Measurements from ENCODE around the gene EPS8.

Gene EPS8

DNA sequence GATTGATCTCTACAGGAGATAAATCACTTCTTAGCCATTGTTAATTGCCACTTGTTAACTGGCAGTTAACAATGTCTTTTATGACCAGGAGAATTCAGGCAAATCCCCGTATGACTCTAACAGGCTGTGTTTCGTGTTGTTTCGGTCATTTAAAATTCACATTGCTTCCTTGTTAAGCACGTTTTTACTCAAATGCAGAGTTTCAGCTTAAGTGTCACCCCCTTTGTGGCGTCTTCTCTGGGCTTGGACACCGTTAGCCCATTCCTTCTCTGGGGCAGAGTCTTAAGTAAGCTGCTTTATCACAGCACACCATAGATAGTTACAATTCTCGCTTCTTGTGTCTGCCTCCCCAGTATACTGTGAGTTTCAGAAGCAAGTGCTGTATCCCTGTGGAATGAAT is 205.4 kb downstream of the EPS8 start:
- DNase-seq (no peak), ATAC-seq (no peak)
- no peaks in the 10 kb centered on the region for H3K27me3 Mint-ChIP-seq
- H3K4me3 Mint-ChIP-seq: no peak overlapping the region
- peaks cover 17% of the 10 kb centered on the region for H3K4me1 Mint-ChIP-seq
- no peaks in the 10 kb centered on the region for H3K9me3 Mint-ChIP-seq
- H3K27ac Mint-ChIP-seq: no peak overlapping the region

DNA sequence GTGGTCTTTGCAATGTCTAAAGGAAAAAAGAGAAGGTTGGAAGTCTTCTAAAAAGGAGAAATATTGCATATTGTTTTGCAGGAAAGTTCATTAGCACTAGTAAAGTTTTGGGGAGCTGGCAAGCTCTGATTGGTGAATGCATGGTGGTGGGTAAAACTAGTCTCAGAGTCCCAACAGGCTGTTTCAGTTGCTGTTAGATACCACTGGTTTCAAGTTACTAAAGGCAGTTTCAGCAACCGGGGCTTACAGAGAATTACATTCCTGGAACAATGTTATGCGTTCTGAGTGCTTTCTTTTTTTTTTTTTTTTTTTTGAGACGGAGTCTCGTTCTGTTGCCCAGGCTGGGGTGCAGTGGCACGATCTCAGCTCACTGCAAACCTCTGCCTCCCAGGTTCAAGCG is 208.2 kb downstream of the EPS8 start:
- peaks cover 24% of the 10 kb centered on the region for H3K4me1 Mint-ChIP-seq
- H3K27ac Mint-ChIP-seq: no peak overlapping the region
- peak; percentile 40 for ATAC-seq
- H3K27me3 Mint-ChIP-seq: no peaks in the 10 kb centered on the region
- no peaks in the 10 kb centered on the region for H3K9me3 Mint-ChIP-seq
- no peak for DNase-seq
- H3K4me3 Mint-ChIP-seq: peak overlapping the region in 1 of 2 donors; percentile 48

DNA sequence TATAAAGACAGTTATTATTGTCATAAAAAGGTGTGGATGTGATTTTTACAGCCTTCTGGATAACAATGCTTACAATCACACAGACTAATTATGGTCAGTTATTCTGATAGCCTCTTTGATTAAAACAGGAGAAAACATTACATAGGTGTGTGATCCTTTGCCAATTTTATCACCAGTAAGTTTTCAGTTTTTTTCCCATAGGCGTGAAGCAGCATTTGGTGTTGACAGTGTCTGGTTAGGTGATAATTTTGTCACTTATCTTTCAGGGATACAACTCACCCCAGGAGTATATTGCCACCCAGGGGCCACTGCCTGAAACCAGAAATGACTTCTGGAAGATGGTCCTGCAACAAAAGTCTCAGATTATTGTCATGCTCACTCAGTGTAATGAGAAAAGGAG is 208.8 kb downstream of the EPS8 start:
- ATAC-seq (peak; percentile 77), DNase-seq (peak in 1 of 2 donors; percentile 28)
- H3K4me1 Mint-ChIP-seq: peaks cover 29% of the 10 kb centered on the region
- H3K27me3 Mint-ChIP-seq: no peaks in the 10 kb centered on the region
- no peak overlapping the region for H3K27ac Mint-ChIP-seq
- H3K9me3 Mint-ChIP-seq: peaks cover 0 to 5% of the 10 kb centered on the region in 2 donors
- H3K4me3 Mint-ChIP-seq: peak overlapping the region in 1 of 2 donors; percentile 48

DNA sequence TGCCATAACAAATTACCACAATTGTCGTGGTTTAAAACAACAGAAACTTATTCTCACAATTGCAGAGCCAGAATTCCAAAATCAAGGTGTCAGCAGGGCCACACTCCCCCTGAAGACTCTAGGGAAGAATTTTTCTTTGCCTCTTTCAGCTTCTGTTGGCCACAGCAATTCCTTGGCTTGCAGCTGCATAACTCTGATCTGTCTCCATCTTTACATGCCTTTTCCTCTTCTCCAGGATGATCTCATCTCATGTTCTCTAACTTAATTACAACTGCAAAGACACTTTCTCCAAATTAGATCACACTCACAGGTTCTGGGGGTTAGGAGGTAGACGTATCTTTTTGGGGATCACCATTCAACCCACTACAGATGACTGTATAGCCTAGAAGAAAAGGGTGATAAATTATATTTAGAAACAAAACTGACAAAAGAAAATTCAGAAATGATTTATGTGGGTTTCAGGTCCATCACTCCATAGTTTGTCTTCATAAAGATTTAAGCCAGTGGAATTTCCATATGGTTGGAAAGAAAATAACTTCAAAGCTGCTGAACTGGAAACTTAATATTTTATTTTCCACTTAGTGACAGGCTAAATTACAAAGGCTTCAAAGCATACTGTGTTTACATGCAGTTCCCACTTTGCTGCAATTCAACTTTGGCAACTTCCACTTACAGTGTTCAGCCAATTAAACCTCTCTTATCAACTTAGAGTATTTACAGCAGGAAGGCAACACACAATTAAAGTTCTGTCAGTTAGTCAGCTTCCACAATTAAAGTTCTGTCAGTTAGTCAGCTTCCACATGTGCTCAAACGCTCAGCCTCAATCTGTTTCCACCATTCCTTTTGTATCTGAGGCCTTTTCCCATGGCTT is 213.3 kb downstream of the EPS8 start:
- H3K4me1 Mint-ChIP-seq: peaks cover 67% of the 10 kb centered on the region
- DNase-seq (no peak), ATAC-seq (no peak)
- H3K4me3 Mint-ChIP-seq: peak overlapping the region; percentile 8 to 31
- H3K9me3 Mint-ChIP-seq: peaks cover 7 to 15% of the 10 kb centered on the region in 2 donors
- no peaks in the 10 kb centered on the region for H3K27me3 Mint-ChIP-seq
- peak overlapping the region; percentile 44 to 51 for H3K27ac Mint-ChIP-seq

DNA sequence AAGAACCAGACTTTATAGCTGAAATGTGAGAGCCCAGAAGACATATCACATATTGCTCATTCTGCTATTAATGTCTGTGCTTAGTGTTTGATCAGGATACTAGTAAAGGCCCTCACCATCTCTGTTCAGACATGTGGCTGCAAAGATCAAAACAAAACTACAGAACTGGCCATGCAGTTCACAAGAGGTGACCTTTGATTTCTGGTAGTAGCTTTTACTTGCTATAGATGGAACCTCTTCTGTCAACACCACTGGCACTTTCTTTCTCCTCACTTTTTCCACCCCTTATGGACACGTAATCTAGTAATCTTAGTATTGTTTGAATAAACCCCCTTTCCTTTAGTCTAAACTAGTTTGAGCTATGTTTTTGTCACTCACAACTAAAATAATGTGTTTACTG is 214.8 kb downstream of the EPS8 start:
- no peak overlapping the region for H3K27ac Mint-ChIP-seq
- ATAC-seq (no peak), DNase-seq (no peak)
- H3K4me1 Mint-ChIP-seq: peaks cover 67% of the 10 kb centered on the region
- peaks cover 7 to 15% of the 10 kb centered on the region in 2 donors for H3K9me3 Mint-ChIP-seq
- no peaks in the 10 kb centered on the region for H3K27me3 Mint-ChIP-seq
- H3K4me3 Mint-ChIP-seq: no peak overlapping the region

All from stimulated activated naive CD8-positive, alpha-beta T cell treated with anti-CD3 and anti-CD28 coated beads, Interleukin-15, amount 100 ng/mL, for 72 hours (primary cell).